ENCODE data around the gene SREBF2.

SREBF2 gene

DNA sequence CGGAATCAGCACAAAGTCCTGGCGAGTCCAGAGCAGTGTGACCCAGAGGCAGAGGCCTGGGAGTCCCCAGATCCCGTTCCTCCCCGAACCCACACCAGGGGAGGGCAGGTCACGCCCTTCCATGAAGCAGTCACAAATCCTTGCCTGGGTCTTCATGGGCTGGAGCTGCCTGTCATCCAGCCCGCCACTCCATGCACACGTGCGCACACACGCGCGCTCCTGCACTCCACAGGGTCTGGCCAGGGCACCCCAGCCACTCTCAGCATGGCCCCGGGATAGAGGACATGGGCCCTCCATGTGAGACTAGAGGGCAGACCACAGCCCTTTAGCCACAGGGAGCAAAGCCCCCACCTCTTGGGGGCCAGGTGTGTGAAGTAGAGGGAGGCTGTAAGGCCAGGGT is 99.4 kb downstream of the SREBF2 start:
- Mint-ChIP-seq H3K4me3 (no peak overlapping the region), H3K36me3 (ENCODE audit: low read depth) (peaks cover 4% of the 10 kb centered on the region), H3K4me1 (peaks cover 13% of the 10 kb centered on the region), H3K9me3 (no peaks in the 10 kb centered on the region), H3K27me3 (ENCODE audit: low read depth) (peaks cover 28% of the 10 kb centered on the region), H3K27ac (no peak overlapping the region)
- TF ChIP-seq, protein P1, sequence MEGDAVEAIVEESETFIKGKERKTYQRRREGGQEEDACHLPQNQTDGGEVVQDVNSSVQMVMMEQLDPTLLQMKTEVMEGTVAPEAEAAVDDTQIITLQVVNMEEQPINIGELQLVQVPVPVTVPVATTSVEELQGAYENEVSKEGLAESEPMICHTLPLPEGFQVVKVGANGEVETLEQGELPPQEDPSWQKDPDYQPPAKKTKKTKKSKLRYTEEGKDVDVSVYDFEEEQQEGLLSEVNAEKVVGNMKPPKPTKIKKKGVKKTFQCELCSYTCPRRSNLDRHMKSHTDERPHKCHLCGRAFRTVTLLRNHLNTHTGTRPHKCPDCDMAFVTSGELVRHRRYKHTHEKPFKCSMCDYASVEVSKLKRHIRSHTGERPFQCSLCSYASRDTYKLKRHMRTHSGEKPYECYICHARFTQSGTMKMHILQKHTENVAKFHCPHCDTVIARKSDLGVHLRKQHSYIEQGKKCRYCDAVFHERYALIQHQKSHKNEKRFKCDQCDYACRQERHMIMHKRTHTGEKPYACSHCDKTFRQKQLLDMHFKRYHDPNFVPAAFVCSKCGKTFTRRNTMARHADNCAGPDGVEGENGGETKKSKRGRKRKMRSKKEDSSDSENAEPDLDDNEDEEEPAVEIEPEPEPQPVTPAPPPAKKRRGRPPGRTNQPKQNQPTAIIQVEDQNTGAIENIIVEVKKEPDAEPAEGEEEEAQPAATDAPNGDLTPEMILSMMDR (IDR thresholded peaks at IDR 0.05; ENCODE audit: unreplicated experiment in 3 of 3) = no peak

DNA sequence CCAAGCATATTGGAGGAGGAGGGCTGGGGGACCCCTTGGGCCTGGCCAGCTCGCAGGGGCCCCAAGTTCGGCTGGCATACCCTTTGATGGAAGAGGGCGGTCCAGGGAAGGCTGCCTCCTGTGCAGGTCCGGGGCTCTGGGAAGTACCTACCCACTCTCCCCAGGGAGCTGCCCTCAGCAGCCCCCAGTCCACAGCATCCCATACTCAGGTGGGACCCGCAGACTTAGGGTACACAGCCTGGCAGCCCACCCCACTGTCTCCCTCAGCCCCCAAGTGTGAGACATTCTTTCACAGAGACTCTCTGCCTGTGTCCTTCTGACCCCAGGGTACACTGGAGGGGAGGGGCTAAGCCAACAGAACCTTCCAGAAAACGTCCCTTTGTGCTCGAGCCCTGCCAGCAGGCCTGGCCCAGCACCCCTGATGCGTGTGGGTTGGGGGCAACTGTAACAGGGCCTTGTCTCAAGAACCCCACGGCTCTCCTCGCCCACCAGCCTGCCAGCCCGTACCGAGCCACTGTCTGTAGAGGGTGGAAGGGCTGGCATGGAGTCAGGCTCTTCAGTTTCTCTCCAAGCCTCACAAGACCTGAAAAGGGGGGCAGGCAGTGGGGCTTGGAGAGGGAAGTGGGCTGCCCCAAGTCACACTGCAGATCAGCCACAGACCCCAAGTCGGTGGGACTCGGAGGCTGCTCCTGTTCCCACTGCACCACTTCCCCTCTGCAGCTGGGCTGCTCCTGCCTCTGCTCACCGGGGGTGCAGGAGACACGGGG is 100.7 kb downstream of the SREBF2 start:
- Mint-ChIP-seq H3K36me3 (ENCODE audit: low read depth) (peaks cover 4% of the 10 kb centered on the region), H3K4me3 (no peak overlapping the region), H3K9me3 (no peaks in the 10 kb centered on the region), H3K27me3 (ENCODE audit: low read depth) (peaks cover 15% of the 10 kb centered on the region), H3K27ac (no peak overlapping the region), H3K4me1 (peaks cover 7% of the 10 kb centered on the region)
- TF ChIP-seq, protein P1 (IDR thresholded peaks at IDR 0.05; ENCODE audit: unreplicated experiment in 3 of 3) = no peak

DNA sequence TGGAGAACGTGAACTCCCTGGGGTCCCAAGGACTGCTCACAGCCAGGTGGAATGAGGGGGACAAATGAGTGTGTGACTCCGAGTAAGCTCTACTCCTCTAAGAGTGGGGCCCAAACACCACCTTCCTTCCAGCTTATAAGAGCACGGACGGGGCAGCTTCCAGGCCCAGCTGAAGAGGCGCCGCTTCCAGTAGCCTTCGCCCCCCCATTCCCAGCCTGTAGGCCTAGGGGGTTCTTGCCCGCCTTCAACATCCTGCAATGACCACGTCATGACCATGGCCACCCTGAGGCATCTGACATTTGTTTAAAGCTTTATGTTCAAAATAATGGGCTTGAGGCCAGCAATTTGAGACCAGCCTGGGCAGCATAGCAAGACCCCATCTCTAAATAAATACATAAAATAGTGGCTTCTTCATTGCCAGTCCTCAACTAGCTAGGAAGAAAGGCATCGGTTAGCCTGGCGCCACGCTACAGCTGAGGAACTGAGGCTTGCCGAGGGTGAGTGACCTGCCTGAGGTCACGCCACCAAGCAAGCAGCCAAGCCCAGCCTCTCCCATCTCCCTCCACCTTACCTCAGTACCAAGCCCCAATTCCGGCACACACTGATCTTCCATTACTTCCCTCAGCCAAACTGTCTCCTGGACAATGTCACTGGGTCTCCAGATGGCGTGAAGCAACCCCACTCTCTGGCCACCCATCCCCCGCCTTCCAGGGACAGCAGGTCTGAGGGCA is 101.5 kb downstream of the SREBF2 start:
- TF ChIP-seq, protein P1 (IDR thresholded peaks at IDR 0.05; ENCODE audit: unreplicated experiment in 3 of 3) = no peak
- Mint-ChIP-seq H3K27me3 (ENCODE audit: low read depth) (peaks cover 11% of the 10 kb centered on the region), H3K27ac (no peak overlapping the region), H3K4me3 (no peak overlapping the region), H3K9me3 (no peaks in the 10 kb centered on the region), H3K36me3 (ENCODE audit: low read depth) (peaks cover 4% of the 10 kb centered on the region), H3K4me1 (peaks cover 9% of the 10 kb centered on the region)

DNA sequence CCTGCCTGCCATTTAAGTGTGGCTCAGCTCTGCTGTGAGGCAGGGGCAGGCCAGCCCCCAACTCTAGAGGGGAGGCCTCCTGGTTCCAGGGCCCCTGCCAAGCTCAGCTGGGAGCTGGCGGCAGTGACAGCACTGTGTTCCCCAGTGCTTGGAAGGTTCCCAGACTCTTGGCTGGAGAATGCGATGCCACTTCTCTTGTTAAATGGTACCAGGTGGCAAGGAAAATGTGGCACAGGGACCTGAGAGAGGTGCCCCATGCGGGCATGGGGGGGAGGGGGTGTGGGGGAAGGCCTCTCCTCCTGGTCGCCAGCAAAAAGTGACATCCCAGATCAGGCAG is 102.1 kb downstream of the SREBF2 start:
- Mint-ChIP-seq H3K4me3 (no peak overlapping the region), H3K4me1 (peaks cover 14% of the 10 kb centered on the region), H3K27me3 (ENCODE audit: low read depth) (peaks cover 12% of the 10 kb centered on the region), H3K27ac (no peak overlapping the region), H3K9me3 (no peaks in the 10 kb centered on the region), H3K36me3 (ENCODE audit: low read depth) (peaks cover 4% of the 10 kb centered on the region)
- TF ChIP-seq, protein P1 (IDR thresholded peaks at IDR 0.05; ENCODE audit: unreplicated experiment in 3 of 3) = no peak

DNA sequence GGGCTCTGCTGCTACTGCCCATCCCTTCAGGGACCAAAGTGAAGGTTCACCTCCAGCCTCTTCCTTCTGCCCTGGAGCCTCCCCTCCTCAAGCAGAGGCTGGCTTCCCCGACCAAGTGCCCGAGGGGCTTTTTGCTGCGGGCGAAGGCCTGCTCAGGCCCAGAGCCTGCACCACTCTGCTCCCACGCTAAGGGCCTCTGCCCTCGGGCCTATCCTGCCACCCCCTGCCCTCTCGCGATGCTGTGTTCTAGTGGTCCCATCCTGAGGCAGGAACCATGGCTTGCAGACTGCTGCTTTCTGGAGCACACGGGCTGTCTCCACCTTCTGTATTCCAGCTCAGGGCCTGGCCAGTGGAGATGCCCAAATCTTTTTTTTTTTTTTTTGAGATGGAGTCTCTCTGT is 102.6 kb downstream of the SREBF2 start:
- H3K36me3 Mint-ChIP-seq (ENCODE audit: low read depth) = peaks cover 4% of the 10 kb centered on the region
- TF ChIP-seq, protein P1 (IDR thresholded peaks at IDR 0.05; ENCODE audit: unreplicated experiment in 3 of 3) = no peak
- H3K4me3 Mint-ChIP-seq = no peak overlapping the region
- H3K4me1 Mint-ChIP-seq = peaks cover 18% of the 10 kb centered on the region
- H3K27ac Mint-ChIP-seq = no peak overlapping the region
- no peaks in the 10 kb centered on the region for H3K9me3 Mint-ChIP-seq
- peaks cover 15% of the 10 kb centered on the region for H3K27me3 Mint-ChIP-seq (ENCODE audit: low read depth)

DNA sequence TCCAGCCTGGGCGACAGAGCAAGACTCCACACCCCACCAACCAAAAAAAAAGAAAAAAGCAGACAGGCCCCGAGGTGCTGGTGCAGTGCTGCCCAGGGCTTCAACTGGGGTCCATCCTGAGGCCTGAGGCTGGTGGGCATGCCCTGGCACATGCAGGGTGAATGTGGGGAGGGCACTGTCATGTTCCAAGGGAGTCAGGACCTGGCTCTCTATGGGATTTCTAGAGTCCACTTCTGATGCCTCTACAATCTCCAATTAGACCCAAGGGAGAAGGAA is 103.9 kb downstream of the SREBF2 start:
- Mint-ChIP-seq H3K27me3 (ENCODE audit: low read depth) (peaks cover 15% of the 10 kb centered on the region), H3K4me1 (peaks cover 23% of the 10 kb centered on the region), H3K36me3 (ENCODE audit: low read depth) (peaks cover 5% of the 10 kb centered on the region), H3K27ac (no peak overlapping the region), H3K9me3 (no peaks in the 10 kb centered on the region), H3K4me3 (no peak overlapping the region)
- TF ChIP-seq, protein P1 (IDR thresholded peaks at IDR 0.05; ENCODE audit: unreplicated experiment in 3 of 3) = no peak

All from nephron (organoid).